ENCODE measurements around the gene OBP2A. TPM values are rescaled to one million over a fixed set of nuclear protein-coding genes. Genes with fewer than 3 reads are reported as not detected.

OBP2A gene
- total and polyA plus RNA-seq, 2 of the 8 experiments (the other 6 are each of a cell fraction or from before 2014, with no cell fraction given), result not detected

DNA sequence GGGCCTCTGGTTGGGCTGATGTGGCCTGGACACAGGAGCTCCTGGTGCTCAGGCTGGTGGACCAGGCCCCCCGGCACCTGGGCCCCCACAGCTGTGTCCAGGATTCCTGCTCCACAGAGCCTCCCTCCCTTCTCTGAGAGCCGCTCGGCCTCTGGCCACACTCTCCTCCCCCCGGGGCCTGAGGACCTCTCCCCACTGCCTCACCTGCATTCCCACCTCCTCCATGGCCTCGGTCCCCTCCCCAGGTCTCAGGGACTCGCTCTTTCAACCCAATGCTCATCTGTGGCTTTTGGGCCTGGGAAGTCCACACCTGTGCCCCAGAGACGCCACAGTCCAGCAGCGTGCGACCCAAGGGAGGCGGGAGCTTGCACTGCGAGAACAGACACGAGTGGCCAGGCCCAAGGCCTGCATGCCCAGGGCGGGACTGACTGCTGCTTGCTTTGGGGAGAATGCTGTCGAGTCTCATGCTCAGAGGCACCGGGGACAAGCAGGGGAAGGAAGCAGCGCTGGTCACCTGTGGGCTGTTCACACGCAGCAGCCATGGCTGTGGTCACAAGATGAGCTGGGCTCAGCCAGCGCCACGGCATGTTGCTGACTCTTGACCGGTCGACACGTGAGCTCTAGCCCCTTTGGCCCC is 30.2 kb downstream of the OBP2A start:
- CTCF ChIA-PET (ENCODE audit: partially characterized antibody), result interaction anchor here (1.0 to 1.3 kb wide), 2 partner anchors 40 to 369 kb away, joined by 3 read pairs; no protein-coding TSS in a partner anchor

More for the DNA sequence above, 30.2 kb downstream of the OBP2A start:
- Histone ChIP-seq H3K79me1 (ENCODE audit: low read depth, low read length) (no peaks in the 10 kb centered on the region), H3K4me3 (ENCODE audit: extremely low read depth in 1 of 4, insufficient read depth in 2 of 4, low read depth in 3 of 4, low read length in 4 of 4) (no peak overlapping the region), H3K4me2 (ENCODE audit: insufficient read depth in 1 of 2, low read depth in 2 of 2, low read length in 2 of 2) (no peak overlapping the region), H3K56ac (replicated peaks; ENCODE audit: insufficient read length, low read depth, low read length) (no peak overlapping the region), H3K14ac (ENCODE audit: insufficient read length) (no peak overlapping the region), H3K9me3 (ENCODE audit: insufficient read depth in 2 of 2, low read depth in 1 of 2, low read length in 1 of 2) (peaks cover 0 to 3% of the 10 kb centered on the region in 2 experiments; a peak in 1 of 4 replicates), H4K5ac (ENCODE audit: insufficient read length, low read depth, low read length) (no peak overlapping the region), H4K20me1 (replicated peaks in 1 of 2; ENCODE audit: control insufficient read depth in 1 of 2, insufficient read depth in 2 of 2, low read length in 2 of 2) (peaks cover 0 to 4% of the 10 kb centered on the region in 2 experiments), H3K4me1 (replicated peaks in 1 of 4; ENCODE audit: control insufficient read depth in 3 of 4, insufficient read depth in 4 of 4, low read length in 3 of 4) (no peaks in the 10 kb centered on the region), H4K91ac (replicated peaks; ENCODE audit: insufficient read length, low read length) (no peak overlapping the region), H3K9ac (replicated peaks in 1 of 4; ENCODE audit: extremely low read depth in 1 of 4, low read depth in 3 of 4, low read length in 3 of 4) (no peak overlapping the region), H2BK15ac (ENCODE audit: low read length) (no peak overlapping the region), H2BK5ac (ENCODE audit: low read depth, low read length) (no peak overlapping the region), H2BK120ac (replicated peaks; ENCODE audit: low read depth, low read length) (no peak overlapping the region), H3K79me2 (ENCODE audit: control insufficient read depth in 1 of 2, insufficient read depth in 2 of 2, low read length in 2 of 2) (no peaks in the 10 kb centered on the region), H3K23me2 (ENCODE audit: low read depth, low read length) (peaks cover 25% of the 10 kb centered on the region; the same call in 1 of the 2 replicates), H3K23ac (ENCODE audit: insufficient read length) (no peak overlapping the region), H3K18ac (ENCODE audit: extremely low read depth, low read length) (no peak overlapping the region), H3K4ac (replicated peaks; ENCODE audit: insufficient read length, low read depth, low read length) (no peak overlapping the region), H4K8ac (ENCODE audit: extremely low read depth, insufficient read depth, low read length) (no peak overlapping the region), H2AFZ (ENCODE audit: low read length) (no peak overlapping the region), H2BK12ac (ENCODE audit: low read depth, low read length) (no peak overlapping the region), H2AK5ac (ENCODE audit: low read depth, low read length) (no peak overlapping the region), H3K27me3 (replicated peaks in 1 of 4; ENCODE audit: control insufficient read depth in 3 of 4, extremely low read depth in 1 of 4, insufficient read depth in 3 of 4, low read length in 3 of 4) (no peaks in the 10 kb centered on the region), H3K27ac (ENCODE audit: low read depth, low read length) (no peak overlapping the region), H3K36me3 (ENCODE audit: control insufficient read depth in 2 of 4, insufficient read depth in 4 of 4, low read length in 3 of 4) (no peaks in the 10 kb centered on the region), H2BK20ac (ENCODE audit: low read length) (no peak overlapping the region)
- DNase-seq (ENCODE audit: low read depth in 1 of 2, low spot score in 2 of 2) (no peak), FAIRE-seq (no peak)
- TF ChIP-seq TBP (IDR thresholded peaks at IDR 0.05; ENCODE audit: low read depth, low read length) (no peak), SAP30 (IDR thresholded peaks at IDR 0.05; ENCODE audit: insufficient read depth, insufficient replicate concordance, low read length) (no peak), ASH2L (IDR thresholded peaks at IDR 0.05; ENCODE audit: low read length) (no peak), POLR2A (IDR thresholded peaks at IDR 0.05; ENCODE audit: control extremely low read depth in 1 of 2, low read depth in 2 of 2, low read length in 2 of 2) (no peak), RFX5 (IDR thresholded peaks at IDR 0.05; ENCODE audit: borderline replicate concordance, low read depth, low read length) (no peak), HDAC2 (IDR thresholded peaks at IDR 0.05; ENCODE audit: borderline replicate concordance in 1 of 2, low read depth in 2 of 2, low read length in 2 of 2) (no peak), GTF2F1 (IDR thresholded peaks at IDR 0.05; ENCODE audit: borderline replicate concordance, low read depth, low read length) (no peak)
- 93% methylated on average over 13 of the region's 22 CpGs; no CpG with 5 or more reads in 1 of the 2 experiments for WGBS, 2 experiments (ENCODE audit: extremely low coverage in 1 of 2, insufficient coverage in 1 of 2, insufficient read length in 1 of 2, insufficient replicate concordance in 2 of 2, low coverage in 1 of 2, low lambda C conversion rate in 2 of 2, missing lambda C conversion rate in 1 of 2)
- POLR2A ChIA-PET (ENCODE audit: partially characterized antibody), result interaction anchor here (1.0 kb wide), 1 partner anchor 12 kb away, joined by 4 read pairs; no protein-coding TSS in a partner anchor

Measured in H1 (cell line).